HuH-7.5 (cell line): ENCODE measurements around the gene TMEM129.

Experiments
- DNase-seq: peaks from one replicate; pipeline ENCODE4 v3.0.0; 2011; ENCODE audit warnings: low spot score

TMEM129 gene

GRCh38 chr4:1758306-1759121, 37.4 kb upstream of the TMEM129 start:
- DNase-seq: no peak

- no peak for DNase-seq
Measured at GRCh38 chr4:1757836-1758235, 36.7 kb upstream of the TMEM129 start.

GRCh38 chr4:1756893-1757779, 36.0 kb upstream of the TMEM129 start:
- no peak for DNase-seq

- no peak for DNase-seq
Measured at GRCh38 chr4:1756079-1756478, 35.0 kb upstream of the TMEM129 start.

- DNase-seq: no peak
Measured at GRCh38 chr4:1755297-1755696, 34.2 kb upstream of the TMEM129 start.

DNA sequence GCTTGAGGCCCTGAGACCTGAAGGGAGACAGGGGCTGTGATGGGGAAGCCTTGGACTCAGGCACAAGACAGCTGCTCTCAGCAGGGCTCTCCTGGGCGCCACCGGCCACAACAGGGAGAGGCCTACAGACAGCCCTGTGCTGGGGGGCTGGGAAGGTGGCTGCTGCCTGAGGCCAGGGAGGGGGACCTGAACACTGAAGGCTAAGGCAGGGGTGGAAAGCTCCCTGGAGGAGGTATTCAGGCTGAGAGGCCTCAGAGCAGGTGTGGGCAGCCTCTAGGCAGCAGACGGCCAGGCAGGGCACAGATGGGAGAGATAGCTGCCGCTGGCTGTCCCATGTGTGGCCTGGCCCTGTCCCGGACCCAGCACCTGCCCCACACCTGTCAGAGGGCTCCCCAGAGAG, 33.2 kb upstream of the TMEM129 start:
- no peak for DNase-seq

- DNase-seq: no peak
Measured at GRCh38 chr4:1753697-1754311, 32.7 kb upstream of the TMEM129 start.

GRCh38 chr4:1753294-1753696, 32.2 kb upstream of the TMEM129 start:
- DNase-seq: no peak

GRCh38 chr4:1752284-1753041, 31.3 kb upstream of the TMEM129 start:
- DNase-seq: no peak

DNA sequence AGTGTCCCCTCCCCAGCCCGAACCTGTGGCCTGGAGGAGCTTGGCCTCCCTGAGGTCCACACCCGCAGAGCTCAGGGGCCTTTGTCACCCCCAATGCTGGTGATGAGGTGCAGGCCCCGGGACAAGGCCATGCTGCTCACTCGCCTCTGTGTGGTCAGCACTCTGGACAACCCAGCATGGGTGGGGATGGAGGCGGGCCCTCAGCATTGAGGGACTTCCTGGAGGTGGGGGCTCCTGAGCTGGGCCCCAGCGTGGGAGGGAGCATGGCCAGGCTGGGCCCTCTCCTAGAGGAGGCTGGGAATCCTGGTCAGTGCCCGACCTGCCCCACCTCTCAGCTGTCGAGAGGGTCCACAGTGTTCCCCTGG, 30.8 kb upstream of the TMEM129 start:
- no peak for DNase-seq

GRCh38 chr4:1751155-1751918, 30.2 kb upstream of the TMEM129 start:
- no peak for DNase-seq

DNA sequence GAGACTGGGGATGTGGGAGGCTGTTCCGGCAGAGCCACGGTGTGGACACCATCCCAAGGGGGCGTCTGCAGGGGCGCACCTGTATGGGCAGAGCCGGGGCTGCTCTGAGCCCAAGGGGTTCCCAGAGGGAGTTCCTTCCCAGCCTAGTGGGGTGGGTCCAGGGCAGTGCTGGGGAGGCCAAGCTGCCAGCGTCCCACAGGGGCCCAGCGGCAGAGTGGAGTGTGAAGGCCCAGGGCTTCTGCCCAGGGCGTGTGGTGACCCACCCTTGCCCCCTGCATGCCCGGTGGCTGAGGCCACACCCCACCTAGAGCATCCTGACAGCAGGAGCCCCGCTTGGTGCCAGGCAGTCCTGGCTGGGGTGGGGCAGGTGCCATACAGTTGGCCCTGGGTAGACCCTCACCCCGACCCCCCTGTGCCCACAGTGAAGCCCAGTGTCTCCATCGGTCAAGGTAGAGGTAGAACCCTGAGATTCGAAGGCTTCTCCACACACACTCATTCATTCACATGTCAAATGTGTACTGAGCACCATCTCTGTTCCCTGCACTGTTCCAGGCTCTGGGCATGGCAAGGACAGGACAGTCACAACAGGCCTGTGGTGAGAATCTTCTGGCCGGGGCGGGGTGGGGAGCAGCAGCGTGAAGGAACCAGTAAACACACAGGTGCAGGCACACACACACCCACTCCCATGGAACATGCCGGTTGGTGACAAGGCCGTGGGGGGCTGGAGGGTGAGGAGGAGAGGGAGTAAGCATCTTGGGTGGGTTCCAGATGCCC, 29.4 kb upstream of the TMEM129 start:
- no peak for DNase-seq

GRCh38 chr4:1749826-1750225, 28.7 kb upstream of the TMEM129 start:
- no peak for DNase-seq

- DNase-seq: peak; percentile 57
Measured at GRCh38 chr4:1749370-1749769, 28.2 kb upstream of the TMEM129 start.

DNA sequence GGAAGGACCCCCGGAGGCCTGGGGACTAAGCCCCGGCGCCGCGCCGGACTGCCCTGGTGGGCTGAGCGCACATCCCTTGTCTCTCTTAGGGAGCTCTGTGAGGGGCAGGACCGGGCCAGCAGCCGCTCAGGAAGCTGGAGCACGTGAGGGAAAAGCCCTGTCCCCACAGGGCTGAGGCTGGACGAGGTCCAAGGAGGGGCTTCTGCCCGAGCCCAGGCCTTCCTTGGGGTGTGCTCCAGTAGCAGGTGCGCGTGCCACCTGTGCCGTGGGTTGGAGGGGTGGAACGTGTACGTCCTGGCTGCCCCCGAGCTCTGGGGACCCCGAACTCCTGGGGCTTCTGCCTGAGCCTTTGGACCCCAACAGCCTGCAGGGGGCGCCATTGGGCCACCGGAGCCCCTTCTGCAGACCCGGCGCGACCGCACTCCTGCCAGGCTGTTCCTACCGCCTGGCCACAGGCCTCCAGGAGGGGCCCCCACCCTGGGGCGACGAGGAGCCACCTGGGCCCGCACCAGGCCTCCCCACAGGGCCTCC, 27.4 kb upstream of the TMEM129 start:
- DNase-seq: peak; percentile 99

GRCh38 chr4:1747603-1747967, 26.5 kb upstream of the TMEM129 start:
- no peak for DNase-seq

- peak; percentile 85 for DNase-seq
Measured at GRCh38 chr4:1746919-1747602, 25.9 kb upstream of the TMEM129 start.

DNA sequence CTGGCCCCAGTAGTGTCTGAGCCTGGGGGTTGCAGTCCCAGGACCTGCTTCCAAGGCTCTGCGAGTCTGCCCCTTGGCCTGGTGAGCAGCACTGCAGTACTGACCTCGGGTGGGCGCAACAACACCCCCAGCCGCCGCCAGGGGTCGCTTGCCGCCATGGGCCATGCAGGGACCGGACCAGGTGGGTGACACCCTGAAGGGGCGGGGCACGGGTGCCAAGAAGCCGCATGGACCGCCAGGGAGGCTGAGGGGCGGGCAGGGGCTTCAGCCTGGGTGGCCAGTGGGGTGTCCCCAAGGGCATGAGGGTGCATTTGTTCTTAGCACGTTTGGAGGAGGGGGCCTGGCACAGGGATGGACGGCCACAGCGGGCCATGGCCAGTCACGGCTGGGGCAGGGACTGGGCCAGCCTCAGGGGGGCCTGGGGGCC, 25.2 kb upstream of the TMEM129 start:
- peak; percentile 97 for DNase-seq

GRCh38 chr4:1745697-1746096, 24.6 kb upstream of the TMEM129 start:
- no peak for DNase-seq

GRCh38 chr4:1745165-1745564, 24.0 kb upstream of the TMEM129 start:
- no peak for DNase-seq
